OCI-LY7 (cell line): ENCODE data around the gene SIAH1. TPM values are rescaled to one million over a fixed set of nuclear protein-coding genes. Genes with fewer than 3 reads are reported as not detected.

Source experiments
- BruUV-seq: library from RNA; stranded (reverse); fragments of 400-500 nt; replicated peaks from 2 replicates; lab custom pipeline; 2021; lab: Mats Ljungman, UMichigan
- CTCF ChIA-PET: fragments of 300-600 bp; sonication (Branson Sonifier 250); formaldehyde crosslinking; loops from one replicate; lab custom pipeline; 2022; ENCODE audit warnings: antibody characterized with exemption; ENCODE audit not compliant: unreplicated experiment; lab: Charles Lee
- POLR2A ChIA-PET: fragments of 300-600 bp; sonication (Branson Sonifier 250); formaldehyde crosslinking; loops from one replicate; lab custom pipeline; 2022; ENCODE audit warnings: antibody characterized with exemption; lab: Charles Lee
- DNase-seq: peaks from one replicate; pipeline ENCODE4 v3.0.0-alpha.2; 2015; ENCODE audit warnings: low spot score
- H2AFZ ChIP-seq: fragments of 200-600 bp; sonication (generic), shearing (Covaris generic); 2 replicates; pipeline ENCODE4 v1.6.1; 2014; ENCODE audit warnings: mild to moderate bottlenecking, antibody characterized with exemption, low read length, moderate library complexity
- H3K27ac ChIP-seq: fragments of 200-600 bp; sonication (generic); 2 replicates; pipeline ENCODE4 v1.5.1; 2014; ENCODE audit warnings: mixed run types, low read depth, mild to moderate bottlenecking, moderate library complexity, low read length, inconsistent platforms; ENCODE audit not compliant: poor library complexity, severe bottlenecking
- H3K36me3 ChIP-seq: fragments of 200-600 bp; sonication (generic); 2 replicates; pipeline ENCODE4 v1.6.1; 2014; ENCODE audit warnings: mild to moderate bottlenecking, antibody characterized with exemption, low read length, moderate library complexity, mixed read lengths; ENCODE audit not compliant: insufficient read depth
- H3K4me1 ChIP-seq: fragments of 200-600 bp; sonication (generic); 2 replicates; pipeline ENCODE4 v1.5.1; 2014; ENCODE audit warnings: mild to moderate bottlenecking, low read length; ENCODE audit not compliant: insufficient read depth, poor library complexity, severe bottlenecking
- H3K4me2 ChIP-seq: fragments of 200-600 bp; sonication (generic); 2 replicates; pipeline ENCODE4 v1.6.1; 2014; ENCODE audit warnings: mild to moderate bottlenecking, low read length
- H3K4me3 ChIP-seq: fragments of 200-600 bp; sonication (generic); 2 replicates; pipeline ENCODE4 v1.5.1; 2014; ENCODE audit warnings: mild to moderate bottlenecking, low read depth, low read length; ENCODE audit not compliant: poor library complexity, severe bottlenecking
- H3K79me2 ChIP-seq: fragments of 200-600 bp; sonication (generic); 2 replicates; pipeline ENCODE4 v1.6.1; 2016; ENCODE audit warnings: low read depth, mild to moderate bottlenecking, low read length, moderate library complexity, mixed read lengths; ENCODE audit not compliant: insufficient read depth
- H3K9me2 ChIP-seq: fragments of 200-600 bp; sonication (generic); 2 replicates; pipeline ENCODE4 v1.6.1; 2016; ENCODE audit warnings: mild to moderate bottlenecking, low read length, mixed read lengths; ENCODE audit not compliant: insufficient read depth
- H3K9me3 ChIP-seq: fragments of 200-600 bp; sonication (generic); 2 replicates; pipeline ENCODE4 v1.6.1; 2014; ENCODE audit warnings: mild to moderate bottlenecking, mixed run types, low read length, mixed read lengths
- H4K20me1 ChIP-seq: fragments of 200-600 bp; sonication (generic); 2 replicates; pipeline ENCODE4 v1.6.1; 2014; ENCODE audit warnings: mild to moderate bottlenecking, antibody characterized with exemption, low read length, moderate library complexity, mixed read lengths; ENCODE audit not compliant: insufficient read depth
- EZH2phosphoT487 ChIP-seq: fragments of 200-600 bp; sonication (generic); IDR thresholded peaks from 2 replicates; pipeline ENCODE4 v1.6.1; 2018; ENCODE audit warnings: low read depth, borderline replicate concordance, mild to moderate bottlenecking, mixed run types, antibody characterized with exemption, low read length, moderate library complexity, mixed read lengths
- intact Hi-C: fragments of 100-400 bp; cut with micrococcal nuclease; formaldehyde crosslinking; loops from one replicate; pipeline ENCODE4 v1.10.0; 2022; ENCODE audit not compliant: unreplicated experiment
- total RNA-seq, 2 experiments: library from RNA; depleted of rRNA in 1 of 2; stranded (reverse); fragments of >200 nt in 1 of 2; shearing (Covaris generic) in 1 of 2; gene quantifications; 2 replicates each; pipeline ENCODE4 v1.2.3, GENCODE V29; 2014 to 2022
- TF ChIP-seq, protein P1 (sequence below): fragments of 200-600 bp; sonication (generic); conservative IDR thresholded peaks from 2 replicates; pipeline ENCODE4 v1.5.1; 2014; ENCODE audit warnings: mild to moderate bottlenecking, antibody characterized with exemption, low read length, moderate library complexity, mixed read lengths

The SIAH1 gene
- total RNA-seq, 2 experiments from 2014 or later: 18.9 to 22.8 TPM

DNA sequence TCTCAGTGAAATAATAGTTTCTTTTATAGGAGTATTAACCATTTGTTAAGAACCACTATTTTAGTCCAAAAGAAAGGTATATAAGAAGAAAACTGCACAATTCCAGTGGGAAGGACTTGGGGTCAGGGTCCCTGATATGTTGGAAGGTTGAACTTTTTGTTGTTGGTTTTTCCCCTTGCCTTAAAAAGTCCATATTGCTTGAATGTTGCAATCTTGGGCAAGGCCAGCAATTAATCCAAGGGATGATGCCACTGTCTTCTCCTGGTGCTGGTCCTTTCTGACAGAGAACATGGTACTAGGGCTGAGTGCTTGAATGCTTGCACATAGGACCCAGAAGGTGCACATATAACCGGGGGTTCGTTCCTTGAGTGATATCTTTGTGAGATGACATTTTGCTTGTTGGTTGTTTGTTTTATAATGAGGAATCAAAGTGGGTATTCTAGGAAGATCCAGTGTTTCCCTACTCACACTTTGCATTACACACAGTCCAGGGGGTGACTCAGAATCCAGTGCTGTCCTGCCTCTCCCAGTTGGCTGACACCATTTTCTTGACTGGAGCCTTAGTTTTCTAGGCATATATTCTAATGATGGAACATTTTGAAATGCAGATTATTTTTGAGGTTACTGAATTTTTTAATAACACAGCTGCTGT lies 54.9 kb downstream of the SIAH1 start:
- ChIA-PET CTCF (no interaction called here), POLR2A (interaction anchor here (0.9 to 1.2 kb wide), 2 partner anchors 19 to 300 kb away, joined by 3 to 4 read pairs; no protein-coding TSS in a partner anchor)
- intact Hi-C loops: no loop called here

DNA sequence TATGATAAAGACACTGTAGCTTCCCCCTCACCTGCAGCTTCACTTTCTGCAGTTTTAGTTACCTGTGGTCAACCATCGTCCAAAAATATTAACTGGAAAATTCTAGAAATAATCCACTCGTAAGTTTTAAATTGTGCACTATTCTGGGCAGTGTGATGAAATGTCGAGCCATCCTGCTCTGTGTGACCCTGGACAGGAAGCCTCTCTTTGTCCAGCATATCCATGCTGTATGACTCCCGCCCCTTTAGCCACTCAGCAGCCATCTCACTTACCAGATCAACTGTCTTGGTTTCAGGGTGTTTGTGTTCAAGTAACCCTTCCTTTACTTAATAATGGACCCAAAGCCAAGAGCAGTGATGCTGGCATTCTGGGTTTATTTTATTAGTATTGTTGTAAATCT lies 56.1 kb downstream of the SIAH1 start:
- intact Hi-C loops: no loop called here
- Histone ChIP-seq H3K9me3 (no peaks in the 10 kb centered on the region), H2AFZ (no peak overlapping the region), H3K79me2 (no peaks in the 10 kb centered on the region), H3K9me2 (no peaks in the 10 kb centered on the region), H3K4me2 (no peak overlapping the region), H3K4me3 (no peak overlapping the region), H4K20me1 (no peaks in the 10 kb centered on the region), H3K36me3 (peaks cover under 1% of the 10 kb centered on the region; the same call in 1 of the 2 replicates), H3K4me1 (no peaks in the 10 kb centered on the region), H3K27ac (no peak overlapping the region)
- no peak for TF ChIP-seq EZH2phosphoT487
- TF ChIP-seq, protein P1, sequence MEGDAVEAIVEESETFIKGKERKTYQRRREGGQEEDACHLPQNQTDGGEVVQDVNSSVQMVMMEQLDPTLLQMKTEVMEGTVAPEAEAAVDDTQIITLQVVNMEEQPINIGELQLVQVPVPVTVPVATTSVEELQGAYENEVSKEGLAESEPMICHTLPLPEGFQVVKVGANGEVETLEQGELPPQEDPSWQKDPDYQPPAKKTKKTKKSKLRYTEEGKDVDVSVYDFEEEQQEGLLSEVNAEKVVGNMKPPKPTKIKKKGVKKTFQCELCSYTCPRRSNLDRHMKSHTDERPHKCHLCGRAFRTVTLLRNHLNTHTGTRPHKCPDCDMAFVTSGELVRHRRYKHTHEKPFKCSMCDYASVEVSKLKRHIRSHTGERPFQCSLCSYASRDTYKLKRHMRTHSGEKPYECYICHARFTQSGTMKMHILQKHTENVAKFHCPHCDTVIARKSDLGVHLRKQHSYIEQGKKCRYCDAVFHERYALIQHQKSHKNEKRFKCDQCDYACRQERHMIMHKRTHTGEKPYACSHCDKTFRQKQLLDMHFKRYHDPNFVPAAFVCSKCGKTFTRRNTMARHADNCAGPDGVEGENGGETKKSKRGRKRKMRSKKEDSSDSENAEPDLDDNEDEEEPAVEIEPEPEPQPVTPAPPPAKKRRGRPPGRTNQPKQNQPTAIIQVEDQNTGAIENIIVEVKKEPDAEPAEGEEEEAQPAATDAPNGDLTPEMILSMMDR: no peak
- DNase-seq: no peak
- ChIA-PET POLR2A (no interaction called here), CTCF (no interaction called here)
- BruUV-seq: no TSS peak

More for the DNA sequence above, 54.9 kb downstream of the SIAH1 start:
- H3K9me3 ChIP-seq: no peaks in the 10 kb centered on the region
- H4K20me1 ChIP-seq: no peaks in the 10 kb centered on the region
- peaks cover 9% of the 10 kb centered on the region; the same call in 1 of the 2 replicates for H3K36me3 ChIP-seq
- no peak overlapping the region for H2AFZ ChIP-seq
- H3K9me2 ChIP-seq: no peaks in the 10 kb centered on the region
- no peaks in the 10 kb centered on the region for H3K79me2 ChIP-seq
- H3K4me1 ChIP-seq: no peaks in the 10 kb centered on the region
- no peak for TF ChIP-seq EZH2phosphoT487
- TF ChIP-seq, protein P1: no peak
- H3K27ac ChIP-seq: no peak overlapping the region
- no peak overlapping the region for H3K4me3 ChIP-seq
- no peak overlapping the region for H3K4me2 ChIP-seq
- BruUV-seq: no TSS peak
- no peak for DNase-seq

DNA sequence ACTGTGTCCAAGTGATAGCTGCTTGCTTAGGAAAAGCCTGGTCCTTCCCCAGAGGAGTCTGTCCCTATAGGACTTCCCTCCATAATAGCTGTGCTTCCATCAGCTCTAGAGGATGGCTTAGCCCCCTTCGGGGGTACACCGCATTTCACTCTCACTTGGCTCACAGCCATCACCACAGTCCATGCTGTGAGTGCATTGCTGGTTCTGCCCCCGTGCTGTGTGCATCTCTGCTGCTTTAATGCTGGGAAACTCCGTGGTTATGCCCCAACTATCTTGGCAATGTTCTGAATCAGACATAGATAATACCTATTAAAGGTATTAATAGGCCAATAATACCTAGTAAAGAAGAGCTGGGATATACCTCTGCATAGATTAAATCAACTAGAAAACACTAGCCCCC lies 58.3 kb downstream of the SIAH1 start:
- POLR2A ChIA-PET: interaction anchor here (1.2 kb wide), 1 partner anchor 42 kb away, joined by 3 read pairs; no protein-coding TSS in a partner anchor
- H3K4me3 ChIP-seq: no peak overlapping the region
- TF ChIP-seq EZH2phosphoT487: no peak
- TF ChIP-seq, protein P1: no peak
- no peaks in the 10 kb centered on the region for H3K9me3 ChIP-seq
- H3K9me2 ChIP-seq: no peaks in the 10 kb centered on the region
- no peak overlapping the region for H2AFZ ChIP-seq
- intact Hi-C loops: no loop called here
- no peaks in the 10 kb centered on the region for H3K79me2 ChIP-seq
- BruUV-seq: no TSS peak
- no peak for DNase-seq
- CTCF ChIA-PET: no interaction called here
- no peaks in the 10 kb centered on the region for H4K20me1 ChIP-seq
- H3K4me2 ChIP-seq: no peak overlapping the region
- H3K36me3 ChIP-seq: no peaks in the 10 kb centered on the region
- H3K27ac ChIP-seq: no peak overlapping the region
- H3K4me1 ChIP-seq: no peaks in the 10 kb centered on the region
